ENCODE measurements around the gene PAQR6.

The PAQR6 gene

DNA sequence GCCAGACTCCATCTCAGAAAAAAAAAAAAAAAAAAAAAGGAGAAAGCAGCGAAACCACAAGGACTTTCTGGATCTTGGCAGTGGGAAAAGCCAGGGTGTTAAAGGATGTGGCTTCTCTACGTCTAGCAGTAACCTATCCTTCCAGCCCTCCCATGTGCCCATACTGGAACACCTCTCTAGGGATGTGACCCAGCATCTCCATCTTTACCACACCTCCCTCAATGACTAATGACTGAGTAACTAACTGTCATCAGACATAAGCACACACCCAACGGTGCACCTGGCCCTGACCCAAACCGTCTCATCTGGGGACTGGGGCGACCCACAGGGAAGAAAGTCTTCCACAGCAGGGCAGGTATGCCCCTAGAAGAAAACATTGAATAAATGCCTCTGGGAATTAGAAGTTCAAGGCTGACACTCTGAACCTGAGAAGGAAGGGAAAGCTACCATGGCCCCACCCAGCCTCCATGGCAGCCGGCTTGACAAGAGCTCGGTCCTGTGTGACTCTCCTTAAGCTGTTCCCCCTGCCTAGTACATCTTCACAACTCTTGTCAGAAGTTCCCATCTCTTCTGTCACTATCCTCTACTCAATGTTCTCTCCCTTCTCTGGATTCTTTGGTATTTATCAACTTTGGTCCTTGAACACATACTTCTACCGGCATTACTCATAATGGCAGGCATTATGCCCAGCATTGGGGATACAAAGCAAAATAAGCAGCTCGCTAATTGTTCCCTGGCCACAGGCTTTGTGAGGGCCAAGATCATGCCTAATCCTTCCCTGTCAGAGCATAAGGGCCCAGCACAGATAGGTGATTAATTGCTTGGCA, 14.8 kb upstream of the PAQR6 start:
- no peak for DNase-seq

DNA sequence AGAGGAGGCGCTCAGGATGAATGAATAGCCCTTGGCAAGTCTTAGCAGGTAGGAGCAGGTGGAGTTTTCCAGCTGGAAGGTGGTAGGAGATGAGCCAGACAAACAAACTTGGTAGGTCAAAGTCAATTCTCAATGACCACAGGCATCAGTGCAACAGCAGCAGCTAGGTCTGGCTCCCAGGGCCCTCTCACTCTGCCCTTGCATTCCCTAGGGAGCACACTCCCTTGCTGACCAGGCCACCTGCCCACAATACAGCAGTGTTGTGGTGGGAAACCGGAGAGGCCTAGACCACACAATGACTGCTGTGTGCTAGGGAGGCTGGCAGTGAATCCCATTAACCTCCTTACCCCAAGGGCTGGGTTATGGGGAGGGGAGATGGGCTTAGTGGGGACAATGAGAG, 13.0 kb upstream of the PAQR6 start:
- DNase-seq: no peak

DNA sequence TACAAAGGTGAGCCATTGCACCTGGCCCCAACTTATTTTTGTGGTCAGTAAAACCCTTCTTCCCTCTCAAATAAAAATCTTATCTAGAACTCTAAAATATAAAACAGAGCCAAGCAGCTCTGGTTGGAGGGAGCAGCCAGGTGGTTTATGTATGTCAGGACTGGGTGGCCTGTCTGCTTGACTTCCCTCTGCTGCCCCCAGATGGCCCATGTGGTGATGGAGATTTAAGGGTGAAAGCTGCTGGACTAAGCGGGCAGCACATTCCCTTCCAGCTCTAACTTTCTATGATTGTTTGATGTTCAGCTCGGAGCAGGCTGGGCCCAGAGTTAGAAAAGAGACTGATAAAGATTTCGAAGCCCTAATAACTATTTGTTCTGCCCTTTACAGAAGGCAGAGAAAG, 11.9 kb upstream of the PAQR6 start:
- no peak for DNase-seq

DNA sequence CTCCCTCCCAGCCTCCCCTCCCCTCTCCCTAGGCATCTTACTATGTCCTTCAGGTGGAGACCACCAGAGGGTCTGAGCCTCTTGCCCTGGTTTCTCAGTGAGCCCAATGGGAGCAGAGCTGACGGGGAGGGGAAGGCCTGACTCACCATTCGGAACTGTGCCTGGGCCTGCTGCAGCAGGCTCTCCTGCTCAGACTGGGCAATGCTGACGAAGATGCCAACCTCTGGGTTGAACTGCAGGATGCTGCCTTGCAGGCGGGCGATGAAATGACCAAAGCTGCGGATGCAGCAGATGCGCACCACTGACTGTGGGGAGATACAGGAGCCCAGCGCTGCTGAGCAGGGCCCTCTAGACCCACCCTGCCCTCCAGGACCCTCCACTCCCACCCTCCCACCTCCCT, 11.0 kb upstream of the PAQR6 start:
- no peak for DNase-seq

DNA sequence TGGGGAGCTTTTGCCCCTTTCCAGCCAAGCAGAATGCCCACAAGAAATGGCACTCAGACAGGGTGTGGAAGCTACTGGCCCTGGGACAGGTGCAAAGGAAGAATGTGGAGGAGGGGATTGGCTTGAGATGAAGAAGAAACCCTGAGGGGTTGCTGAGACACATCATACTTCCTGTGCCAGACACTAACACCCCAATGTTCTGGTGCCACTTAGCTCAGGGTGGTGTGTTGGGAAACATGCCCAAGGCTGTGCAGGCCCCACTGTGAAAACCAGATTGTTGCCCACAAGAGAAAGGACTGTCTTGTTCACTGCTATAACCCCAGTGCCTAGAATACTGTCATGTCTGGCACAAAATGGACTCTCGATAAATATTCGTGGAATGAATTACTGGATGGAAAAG, 9.9 kb upstream of the PAQR6 start:
- DNase-seq: no peak

DNA sequence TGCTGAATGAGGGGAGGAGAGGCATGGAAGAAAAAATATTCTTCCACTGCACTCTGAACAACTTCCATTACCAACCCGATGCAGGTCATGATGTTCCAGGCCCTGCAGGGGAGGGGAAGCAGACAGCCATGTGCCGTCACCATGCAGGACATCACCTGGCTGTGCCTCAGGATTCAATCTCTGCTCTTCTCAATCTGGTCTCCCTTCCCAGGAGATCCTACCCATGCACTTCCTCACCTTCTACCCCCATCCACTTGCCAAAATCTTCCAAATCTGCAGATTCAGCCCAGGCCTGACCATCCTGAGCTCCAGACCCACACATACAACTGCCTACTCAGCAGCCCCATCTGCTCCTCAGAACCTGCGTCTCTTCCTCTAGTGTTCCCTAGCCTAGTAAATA, 5.8 kb upstream of the PAQR6 start:
- DNase-seq: no peak

DNA sequence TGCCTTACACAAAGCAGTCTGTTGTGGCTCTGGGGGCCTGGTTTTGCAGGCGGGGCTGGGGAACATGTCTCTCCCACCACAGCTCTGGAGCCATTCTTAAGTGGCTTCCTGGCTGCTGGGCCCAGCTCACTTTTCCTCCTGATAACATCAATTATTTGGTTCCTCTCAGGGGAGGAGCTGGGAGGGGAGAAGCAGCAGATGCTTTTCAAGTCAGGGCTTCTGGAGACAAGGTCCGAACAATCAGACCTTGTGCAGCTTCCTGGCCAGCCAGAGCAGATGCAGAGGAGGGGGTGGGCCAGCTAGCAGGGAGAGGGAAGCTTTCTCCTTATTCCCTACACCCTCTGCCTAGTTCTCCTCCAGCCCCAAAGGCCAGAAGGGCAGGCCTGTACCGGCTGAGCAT, 3.7 kb upstream of the PAQR6 start:
- no peak for DNase-seq

DNA sequence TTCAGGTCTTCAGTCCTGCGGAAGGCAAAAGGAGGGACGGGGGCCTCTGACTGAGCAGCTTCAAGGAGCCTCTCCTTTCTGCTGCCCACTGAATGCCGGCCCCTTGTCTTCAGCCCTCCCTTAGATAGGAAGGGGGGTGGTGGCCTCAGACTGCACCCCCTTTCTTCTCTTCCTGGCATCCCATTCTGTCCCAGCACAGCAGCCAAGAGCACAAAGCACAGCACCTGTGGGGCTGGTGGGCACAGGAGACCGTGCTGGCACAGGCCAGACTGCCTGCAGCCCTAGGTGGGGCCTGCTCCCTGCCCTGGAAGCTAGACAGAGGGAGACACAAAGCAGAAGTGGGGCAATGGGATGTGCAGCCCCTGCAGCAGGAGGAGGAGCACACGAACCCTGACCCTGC, 1.7 kb upstream of the PAQR6 start:
- DNase-seq: no peak

DNA sequence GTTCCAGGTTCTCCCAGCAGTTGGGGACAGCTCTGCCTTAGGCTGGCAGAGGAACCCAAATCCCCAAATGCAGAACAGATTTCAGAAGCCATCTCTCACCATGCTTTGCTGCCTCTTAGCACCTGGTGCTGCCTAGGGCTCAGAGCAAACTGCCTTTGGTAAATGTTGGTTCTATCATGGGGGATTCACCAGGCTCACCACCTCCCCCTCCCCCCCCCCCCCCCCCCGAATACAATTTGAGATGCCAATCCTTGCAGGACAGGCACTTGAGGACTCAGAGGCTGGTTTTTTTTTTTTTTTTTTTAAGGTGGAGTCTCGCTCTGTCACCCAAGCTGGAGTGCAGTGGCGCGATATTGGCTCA, 447 bp upstream of the PAQR6 start:
- DNase-seq: no peak

DNA sequence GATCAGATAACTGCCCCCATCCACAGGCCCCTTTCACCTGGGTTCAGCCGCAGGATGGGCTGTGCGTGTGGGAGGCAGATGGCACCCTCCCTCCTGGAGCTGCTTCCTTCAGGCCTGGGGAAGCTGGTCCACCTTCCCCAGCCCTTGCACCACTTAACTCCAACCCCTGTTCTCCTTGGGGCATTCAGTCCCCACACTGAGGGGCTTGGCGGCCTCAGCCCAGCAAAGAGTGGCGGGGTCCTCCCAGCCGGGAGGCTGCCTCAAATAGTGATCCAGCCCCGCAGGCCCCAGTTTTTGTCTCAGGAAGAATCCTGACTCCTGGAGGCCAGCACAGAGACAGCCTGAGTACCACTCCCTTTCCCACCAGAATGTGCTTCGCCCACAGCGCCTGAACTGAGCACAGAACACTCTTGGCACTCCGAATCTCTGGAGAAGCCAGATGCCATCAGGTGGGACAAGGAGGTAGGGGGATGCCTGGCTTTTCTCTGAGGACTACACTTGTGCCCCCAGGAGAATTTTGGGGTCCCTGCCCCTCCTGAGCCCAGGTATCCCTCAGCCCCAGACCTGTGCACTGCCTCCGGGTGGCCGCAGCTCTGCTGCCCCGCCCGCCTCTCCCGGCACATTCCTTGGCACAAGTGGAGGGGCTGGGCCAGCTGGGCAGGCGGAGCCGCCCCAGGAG, 936 bp downstream of the PAQR6 start:
- DNase-seq: no peak

DNA sequence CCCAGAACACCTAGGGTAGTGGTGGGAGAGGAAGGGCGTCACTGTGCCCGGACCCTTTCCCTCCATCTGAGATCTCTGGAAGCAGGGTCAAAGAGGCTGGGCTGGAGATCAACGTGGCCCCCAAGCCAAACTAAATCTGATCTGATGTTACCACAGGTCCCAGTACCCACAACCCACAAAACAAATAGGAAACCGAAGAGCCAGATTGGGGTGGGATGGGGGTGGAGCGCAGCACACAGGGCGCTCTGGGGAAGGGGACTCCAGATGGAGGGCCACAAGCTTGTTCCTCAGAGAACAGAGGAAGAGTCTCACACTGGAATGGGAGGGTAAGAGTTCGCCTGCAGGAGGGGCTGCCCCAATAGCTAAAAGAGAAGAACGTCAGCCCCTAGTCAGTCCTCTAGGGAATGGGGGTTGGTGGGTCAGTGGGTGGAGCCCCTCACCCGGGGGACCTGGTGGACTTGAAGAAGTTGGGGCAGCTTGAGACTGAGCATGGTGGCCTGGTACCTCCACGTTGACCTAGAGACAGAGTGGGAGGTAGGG, 1.5 kb downstream of the PAQR6 start:
- no peak for DNase-seq

DNA sequence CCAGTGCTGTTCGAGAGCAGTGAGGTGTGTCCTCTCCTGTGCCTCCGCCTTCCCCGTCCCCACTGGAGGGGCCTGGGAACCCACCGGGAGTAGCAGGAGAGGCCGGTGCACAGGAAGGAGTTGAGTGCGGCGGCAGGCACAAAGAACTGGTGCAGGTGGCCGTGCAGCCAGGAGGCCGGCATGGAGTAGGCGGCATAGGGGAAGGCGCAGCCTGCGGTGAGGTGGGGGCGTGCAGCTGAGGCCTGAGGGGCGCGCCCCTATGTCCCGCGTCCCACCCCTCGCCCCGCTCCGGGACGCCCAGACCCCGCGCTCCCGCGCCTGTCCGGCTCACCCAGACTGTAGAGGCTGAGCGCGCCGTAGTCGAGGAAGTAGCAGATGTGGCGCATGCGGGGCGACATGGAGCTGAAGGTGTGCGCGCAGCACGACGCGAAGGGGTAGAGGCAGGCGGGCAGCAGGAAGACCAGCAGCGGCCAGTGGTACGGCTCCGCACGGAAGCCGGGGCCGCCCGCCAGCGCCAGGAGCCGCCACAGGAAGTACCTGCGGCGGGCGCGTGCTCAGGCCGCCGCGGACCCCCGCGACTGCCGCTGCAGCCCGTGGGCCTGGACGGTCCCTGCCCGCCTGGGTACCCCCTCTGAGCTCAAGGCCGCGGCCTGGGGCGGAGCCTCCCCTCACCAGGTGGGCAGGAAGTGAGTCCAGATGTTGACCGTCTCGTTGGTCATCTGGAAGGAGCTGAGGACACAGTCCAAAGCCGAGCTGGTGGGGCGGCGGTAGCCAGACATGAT, 2.2 kb downstream of the PAQR6 start:
- DNase-seq: peak; percentile 25 to 27

DNA sequence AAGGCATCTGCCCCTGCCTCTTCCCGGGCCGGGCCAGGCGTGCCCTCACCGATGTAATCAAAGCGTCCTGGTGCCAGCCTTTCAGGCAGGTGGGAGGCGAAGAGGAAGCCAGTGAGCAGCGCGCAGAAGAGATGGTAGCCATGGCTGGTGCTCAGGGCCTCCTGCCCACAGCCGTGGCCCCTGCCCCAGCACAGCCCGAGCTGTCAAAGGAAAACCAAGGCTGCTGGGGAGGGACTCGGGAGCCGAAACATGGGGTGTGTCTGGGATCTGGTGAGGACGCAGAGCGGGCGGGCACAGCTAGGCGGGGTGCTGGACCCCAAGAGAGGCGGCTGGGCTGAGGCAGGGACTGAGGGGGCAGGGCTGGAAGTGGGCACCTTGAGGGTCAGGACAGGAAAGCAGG, 3.1 kb downstream of the PAQR6 start:
- no peak for DNase-seq

DNA sequence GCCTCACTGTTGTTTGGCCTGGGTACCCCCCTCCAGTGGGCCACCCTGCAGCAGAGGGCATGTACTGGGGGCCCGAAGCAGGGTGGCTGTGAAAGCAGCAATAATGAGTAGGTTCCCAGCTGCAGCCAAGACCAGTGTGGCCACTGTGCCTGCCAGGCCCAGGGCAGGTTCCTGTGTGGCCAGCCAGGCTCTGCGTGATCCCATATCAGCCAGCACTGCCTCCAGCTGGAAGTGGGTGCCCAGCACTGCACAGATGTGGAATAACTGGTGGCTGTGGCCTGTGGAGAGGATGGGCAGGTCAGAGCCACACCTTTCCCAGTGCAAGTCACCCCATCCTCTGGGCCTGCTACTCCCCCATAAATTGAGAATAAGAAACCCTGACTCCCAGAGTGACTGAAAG, 3.7 kb downstream of the PAQR6 start:
- no peak for DNase-seq

DNA sequence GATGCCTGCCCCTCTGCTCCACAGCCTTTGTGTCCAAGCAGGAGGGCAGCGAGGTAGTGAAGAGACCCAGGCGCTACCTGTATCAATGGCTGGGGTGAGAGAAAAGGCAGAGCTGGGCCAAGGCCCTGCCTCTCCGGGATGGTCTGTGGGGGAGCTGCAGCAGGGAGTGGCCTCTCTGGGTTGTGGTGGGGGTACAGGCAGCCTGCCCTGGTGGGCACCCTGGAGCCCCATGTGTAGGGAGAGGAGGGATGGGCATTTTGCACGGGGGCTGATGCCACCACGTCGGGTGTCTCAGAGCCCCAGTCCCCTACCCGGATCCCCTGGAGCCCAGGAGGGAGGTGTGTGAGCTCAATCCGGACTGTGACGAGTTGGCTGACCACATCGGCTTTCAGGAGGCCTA, 5.1 kb downstream of the PAQR6 start:
- DNase-seq: no peak

DNA sequence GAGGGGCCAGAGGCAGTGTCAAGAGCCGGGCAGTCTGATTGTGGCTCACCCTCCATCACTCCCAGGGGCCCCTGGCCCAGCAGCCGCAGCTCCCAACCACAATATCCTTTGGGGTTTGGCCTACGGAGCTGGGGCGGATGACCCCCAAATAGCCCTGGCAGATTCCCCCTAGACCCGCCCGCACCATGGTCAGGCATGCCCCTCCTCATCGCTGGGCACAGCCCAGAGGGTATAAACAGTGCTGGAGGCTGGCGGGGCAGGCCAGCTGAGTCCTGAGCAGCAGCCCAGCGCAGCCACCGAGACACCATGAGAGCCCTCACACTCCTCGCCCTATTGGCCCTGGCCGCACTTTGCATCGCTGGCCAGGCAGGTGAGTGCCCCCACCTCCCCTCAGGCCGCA, 5.9 kb downstream of the PAQR6 start, which contains the start of gene BGLAP:
Gene BGLAP (plus strand): TSS at position 259 of the 400 bp plus-strand sequence. CDS start 48 bp downstream, at position 307.
- DNase-seq: no peak

DNA sequence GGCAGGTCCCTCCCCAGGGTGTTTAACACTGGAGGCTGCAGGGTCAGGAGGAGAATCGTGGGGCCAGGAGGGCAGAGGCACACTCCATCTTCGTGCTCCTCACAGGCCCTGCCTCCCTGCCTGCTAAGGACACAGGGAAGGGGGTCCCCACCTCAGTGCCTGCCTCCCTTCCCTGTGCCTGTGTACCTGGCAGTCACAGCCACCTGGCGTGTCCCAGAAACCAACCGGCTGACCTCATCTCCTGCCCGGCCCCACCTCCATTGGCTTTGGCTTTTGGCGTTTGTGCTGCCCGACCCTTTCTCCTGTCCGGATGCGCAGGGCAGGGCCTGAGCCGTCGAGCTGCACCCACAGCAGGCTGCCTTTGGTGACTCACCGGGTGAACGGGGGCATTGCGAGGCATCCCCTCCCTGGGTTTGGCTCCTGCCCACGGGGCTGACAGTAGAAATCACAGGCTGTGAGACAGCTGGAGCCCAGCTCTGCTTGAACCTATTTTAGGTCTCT, 6.5 kb downstream of the PAQR6 start:
- DNase-seq: no peak

DNA sequence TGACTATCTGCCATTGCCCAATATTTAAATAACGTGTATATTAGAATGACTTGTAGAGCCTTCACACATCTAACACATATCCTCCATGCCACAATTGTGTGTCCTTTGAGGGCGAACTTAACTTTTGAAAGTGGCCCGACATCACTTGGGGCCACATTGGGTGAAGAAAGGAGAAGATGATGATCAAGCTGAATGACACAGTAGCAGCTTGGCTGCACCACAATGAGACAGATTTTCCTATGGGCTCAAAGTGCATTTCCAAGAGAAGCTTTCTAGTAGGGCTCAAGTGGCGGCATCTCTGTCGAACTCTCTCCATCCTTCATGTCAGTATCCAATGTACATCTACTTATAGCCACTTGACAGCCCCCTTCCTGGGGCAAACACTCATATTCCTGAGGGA, 9.6 kb downstream of the PAQR6 start:
- no peak for DNase-seq

DNA sequence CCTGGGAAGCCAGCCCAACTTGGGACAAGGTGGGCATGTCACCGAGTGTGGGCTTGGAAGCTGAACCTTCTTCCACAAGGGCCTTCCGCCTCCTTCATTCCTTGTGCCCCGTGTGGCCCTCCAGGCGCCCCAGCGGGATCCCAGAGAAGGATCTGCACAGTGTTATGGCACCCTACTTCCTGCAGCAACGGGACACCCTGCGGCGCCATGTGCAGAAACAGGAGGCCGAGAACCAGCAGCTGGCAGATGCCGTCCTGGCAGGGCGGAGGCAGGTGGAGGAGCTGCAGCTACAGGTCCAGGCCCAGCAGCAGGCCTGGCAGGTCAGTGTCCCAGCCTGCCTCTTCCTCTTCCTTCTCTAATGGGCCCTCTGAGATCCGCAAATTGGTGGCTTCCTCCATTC, 11.7 kb downstream of the PAQR6 start:
- DNase-seq: no peak

DNA sequence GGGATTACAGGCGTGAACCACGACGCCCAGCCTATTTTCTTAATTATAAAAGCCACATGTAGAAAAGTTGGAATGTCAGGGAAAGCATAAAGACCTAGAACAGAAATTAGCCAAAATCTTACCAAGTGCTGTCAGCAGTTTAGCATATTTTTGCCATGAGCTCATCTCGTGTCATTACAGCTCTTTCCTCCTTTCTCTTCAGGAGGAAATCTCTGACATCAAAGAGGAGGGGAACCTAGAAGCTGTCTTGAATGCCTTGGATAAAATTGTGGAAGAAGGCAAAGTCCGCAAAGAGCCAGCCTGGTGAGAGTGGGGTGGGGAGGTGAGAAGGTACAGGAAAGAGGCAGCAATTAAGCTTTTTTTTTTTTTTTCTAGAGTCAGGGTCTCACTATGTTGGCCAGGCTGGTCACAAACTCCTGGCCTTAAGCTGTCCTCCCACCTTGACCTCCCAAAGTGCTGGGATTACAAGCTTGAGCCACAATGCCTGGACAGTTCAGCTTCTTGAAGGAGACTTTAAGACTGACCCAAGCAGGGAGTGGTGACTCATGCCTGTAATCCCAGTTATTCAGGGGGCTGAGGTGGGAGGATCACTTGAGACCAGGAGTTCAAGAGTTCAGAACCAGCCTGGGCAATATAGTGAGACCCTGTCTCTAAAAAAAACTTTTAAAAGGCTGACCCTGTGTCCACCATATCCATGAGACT, 14.3 kb downstream of the PAQR6 start:
- DNase-seq: no peak

DNA sequence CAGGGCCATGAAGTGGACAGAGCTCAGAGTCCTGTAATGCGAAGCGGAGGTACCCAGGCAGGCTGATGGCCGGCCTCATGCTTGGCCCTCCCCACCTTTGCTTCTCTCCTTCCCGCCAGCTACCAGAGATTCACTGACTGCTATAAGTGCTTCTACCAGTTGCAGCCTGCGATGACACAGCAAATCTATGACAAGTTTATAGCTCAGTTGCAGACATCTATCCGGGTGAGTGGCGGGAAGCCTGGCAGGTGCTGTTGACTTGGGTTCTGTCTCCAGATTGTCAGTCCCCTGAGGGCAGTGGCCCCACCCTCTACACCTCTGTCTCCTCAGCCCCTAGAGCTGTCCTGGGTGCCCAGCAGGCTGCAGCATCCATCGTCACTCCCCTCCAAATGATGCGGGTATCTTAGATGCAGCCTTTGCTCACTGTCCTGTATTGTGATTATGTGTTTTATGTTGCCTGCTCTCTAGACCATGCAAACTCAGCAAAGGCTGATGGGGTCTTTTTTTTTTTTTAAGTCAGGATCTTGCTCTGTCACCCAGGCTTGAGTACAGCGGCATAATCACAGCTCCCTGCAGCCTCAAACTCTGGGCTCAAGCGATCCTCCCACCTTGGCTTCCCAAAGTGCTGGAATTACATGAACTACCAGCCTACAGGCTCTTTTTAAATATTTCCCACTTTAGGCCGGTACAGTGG, 15.5 kb downstream of the PAQR6 start:
- no peak for DNase-seq

DNA sequence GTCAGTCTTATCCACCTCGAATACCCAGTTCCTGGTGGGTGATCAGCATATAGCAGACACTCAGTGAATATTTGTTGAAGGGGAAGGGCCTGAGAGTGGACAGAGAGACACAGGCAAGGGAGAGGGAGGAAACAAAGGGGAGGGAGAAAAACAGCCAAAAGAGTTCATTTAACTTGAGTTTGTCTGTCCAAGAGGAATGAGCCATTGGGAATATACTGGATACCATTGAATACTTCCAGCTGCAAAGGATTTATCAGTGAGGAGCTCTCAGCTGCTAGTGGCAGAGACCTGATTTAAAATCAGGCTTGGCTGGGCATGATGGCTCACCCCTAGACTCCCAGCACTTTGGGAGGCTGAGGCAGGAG, 17.4 kb downstream of the PAQR6 start:
- DNase-seq: no peak

Data from CD4-positive, alpha-beta T cell treated with Interleukin-1 beta for 1 hour (primary cell).